Stimulated activated CD4-positive, alpha-beta T cell treated with anti-CD3 and anti-CD28 coated beads, Interleukin-1b, Interleukin-23, amount 100 ng/mL, for 4 hours (primary cell): ENCODE measurements around the gene IFRD2.
"Not testable (repeated sequence)": the region's sequence is repeated elsewhere in the genome, so short reads cannot be mapped to it uniquely, and the experiment has no call there.

Source experiments
- DNase-seq, 2 donors: peaks; one replicate each; pipeline ENCODE4 v3.0.0-alpha.2; 2020; ENCODE audit warnings: low read depth in 2 of 2

IFRD2 gene

GRCh38 chr3:50324351-50325112 lies 32.3 kb upstream of the IFRD2 start:
- peak in 1 of 2 donors; percentile 62 for DNase-seq

DNA sequence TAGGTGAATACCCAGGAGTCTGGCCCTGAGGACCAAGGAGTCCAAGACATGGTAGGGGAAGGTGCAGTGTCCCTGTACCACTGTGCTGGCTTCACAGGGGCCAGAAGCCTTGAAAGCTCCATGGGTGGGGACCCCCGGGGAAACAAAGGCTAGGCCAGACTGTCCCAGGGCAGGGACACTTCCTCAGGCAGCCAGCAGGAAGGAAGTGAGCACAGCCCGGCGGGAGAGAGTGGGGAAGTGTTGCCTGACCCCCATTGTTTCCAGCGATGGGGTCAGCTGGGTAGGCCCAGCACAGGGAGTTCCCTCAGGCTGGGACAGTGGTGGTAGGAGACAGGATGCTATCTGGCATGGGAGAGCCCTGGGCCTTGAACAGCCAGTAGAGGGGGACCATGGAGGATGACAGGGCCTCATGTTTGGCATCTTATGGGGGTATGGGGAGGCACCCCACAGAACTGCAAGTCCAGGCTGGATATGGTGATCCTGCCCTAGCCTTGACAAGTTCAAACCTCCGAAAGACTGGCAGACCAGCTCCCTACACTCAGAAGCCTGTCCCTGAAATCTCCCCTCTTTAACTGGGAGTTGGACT lies 31.5 kb upstream of the IFRD2 start:
- no peak for DNase-seq

DNA sequence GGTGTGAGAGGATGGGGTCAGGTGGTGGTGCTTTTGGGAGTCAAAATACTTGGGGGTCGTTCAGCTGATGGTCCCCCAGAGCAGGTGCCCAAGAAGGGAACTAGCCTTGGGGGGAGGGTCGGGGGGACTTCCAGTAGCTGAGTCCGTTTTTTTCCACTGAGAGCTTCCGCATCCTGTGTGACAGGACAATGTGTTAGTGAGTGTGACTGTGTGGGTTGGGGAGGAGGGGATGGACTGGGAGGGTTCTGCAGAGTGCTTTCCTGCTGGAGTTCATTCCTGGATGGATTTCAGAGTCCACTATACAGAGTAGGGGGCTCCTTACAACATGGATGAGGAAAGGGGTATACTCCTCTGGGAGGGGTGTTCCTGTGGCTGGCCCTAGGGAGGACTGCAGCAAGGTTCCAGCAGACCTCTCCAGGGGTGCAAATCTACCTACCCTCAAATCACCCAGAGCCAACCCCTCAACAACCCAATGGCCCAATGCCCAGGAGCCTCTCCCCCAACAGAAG lies 30.9 kb upstream of the IFRD2 start:
- DNase-seq, result no peak

DNA sequence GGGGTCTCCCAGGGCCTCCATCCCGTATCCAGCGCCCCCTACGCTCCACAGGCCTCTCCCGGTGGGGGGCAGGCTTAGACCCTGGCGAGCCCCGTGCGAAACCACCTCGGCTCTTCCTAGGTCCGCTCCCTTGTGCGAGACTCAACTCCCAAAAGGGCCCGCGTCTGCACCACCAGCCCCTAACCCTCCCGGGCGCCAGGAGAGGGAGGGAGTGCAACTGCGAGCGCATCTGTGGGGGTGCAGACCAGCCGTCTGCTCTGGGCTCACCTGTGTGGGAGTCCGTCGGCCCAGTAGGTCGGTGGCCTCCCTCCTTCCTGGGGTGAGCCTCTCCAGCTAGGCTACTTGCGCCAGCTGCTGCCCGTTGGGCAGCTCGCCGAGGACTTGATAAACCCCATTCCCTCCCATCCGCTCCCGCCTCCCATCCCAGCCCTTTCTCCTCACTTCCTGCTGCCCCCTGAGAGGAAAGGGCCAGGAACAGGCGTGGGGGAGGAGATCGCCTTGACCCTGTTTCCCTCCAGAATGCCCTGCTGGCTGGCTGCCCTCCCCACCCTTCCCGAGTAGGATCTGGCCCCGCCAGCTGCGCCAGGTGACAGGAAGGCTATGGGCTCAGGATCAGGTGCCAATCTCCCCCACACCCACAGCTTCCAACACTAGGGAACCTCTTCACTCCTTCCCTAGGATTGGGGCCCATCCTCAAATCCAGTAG lies 30.3 kb upstream of the IFRD2 start, which contains the start of gene HYAL2:
HYAL2 (minus strand) TSS at position 360 of the 706 bp plus-strand sequence. CDS start 2,256 bp downstream, outside the sequence.
- DNase-seq, result no peak

GRCh38 chr3:50322115-50322385 lies 29.8 kb upstream of the IFRD2 start:
- no peak for DNase-seq

DNA sequence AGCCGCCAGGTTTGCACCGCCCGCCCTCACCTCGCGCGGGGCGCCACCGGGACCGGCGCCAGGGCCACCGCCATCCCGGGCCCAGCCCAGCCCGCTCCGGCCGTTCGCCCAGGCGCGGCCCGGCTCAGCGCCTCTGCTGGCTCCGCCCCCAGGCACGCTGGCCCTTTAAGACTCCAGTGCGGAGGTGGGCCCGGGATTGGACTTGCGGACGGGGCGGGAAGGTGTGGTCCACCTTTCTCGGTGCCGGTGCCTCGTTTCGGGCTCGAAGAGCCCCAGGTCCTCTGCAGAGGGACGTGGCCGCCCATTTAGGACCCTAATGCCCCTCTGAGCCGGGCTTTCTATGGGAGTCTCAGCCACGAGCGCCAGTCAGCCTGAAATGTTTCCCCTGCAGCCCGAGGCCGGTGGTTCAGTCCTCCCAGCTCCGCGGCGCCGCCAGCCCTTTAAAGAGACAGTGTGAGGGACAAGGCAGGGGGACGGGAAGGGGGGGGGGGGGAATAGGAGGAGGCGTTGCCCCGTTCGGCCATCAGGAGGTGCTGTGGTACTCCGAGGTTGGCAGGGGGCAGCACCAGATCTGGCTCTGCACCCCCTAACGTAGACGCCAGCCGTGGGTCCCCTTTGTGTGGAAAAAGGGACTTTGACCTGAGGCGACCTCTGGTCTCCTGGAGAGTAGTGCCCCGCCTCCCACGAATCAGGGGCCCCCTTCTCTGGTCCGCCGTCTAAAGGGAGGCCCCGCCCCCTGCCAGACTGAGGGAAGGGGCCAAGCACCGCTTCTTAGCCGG lies 29.3 kb upstream of the IFRD2 start:
- DNase-seq, result peak; percentile 68 to 75

GRCh38 chr3:50320853-50321335 lies 28.7 kb upstream of the IFRD2 start:
- DNase-seq, result peak; percentile 54 to 63

GRCh38 chr3:50319894-50320625 lies 27.8 kb upstream of the IFRD2 start:
- no peak for DNase-seq

- no peak for DNase-seq
These were observed 27.1 kb upstream of the IFRD2 start for GRCh38 chr3:50319181-50319893.

DNA sequence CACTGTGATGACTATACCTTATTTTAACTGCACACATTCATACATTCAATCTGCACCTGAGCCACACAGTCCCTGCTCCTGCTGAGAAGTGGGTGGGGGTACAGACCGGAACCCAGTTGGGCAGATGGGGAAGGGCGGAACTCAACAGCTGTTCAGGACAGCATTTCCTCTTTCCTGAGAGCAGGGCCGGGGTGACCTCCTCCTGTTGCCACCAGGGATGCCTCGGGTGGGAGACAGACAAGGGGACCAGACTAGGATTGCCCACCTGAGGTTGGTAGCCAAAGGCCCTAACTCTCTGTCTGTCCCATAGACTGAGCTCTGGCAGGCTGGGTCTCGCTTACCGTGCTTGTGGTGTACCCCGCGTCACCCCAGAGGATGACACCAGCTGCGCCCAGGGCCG lies 26.4 kb upstream of the IFRD2 start:
- DNase-seq, result no peak

DNA sequence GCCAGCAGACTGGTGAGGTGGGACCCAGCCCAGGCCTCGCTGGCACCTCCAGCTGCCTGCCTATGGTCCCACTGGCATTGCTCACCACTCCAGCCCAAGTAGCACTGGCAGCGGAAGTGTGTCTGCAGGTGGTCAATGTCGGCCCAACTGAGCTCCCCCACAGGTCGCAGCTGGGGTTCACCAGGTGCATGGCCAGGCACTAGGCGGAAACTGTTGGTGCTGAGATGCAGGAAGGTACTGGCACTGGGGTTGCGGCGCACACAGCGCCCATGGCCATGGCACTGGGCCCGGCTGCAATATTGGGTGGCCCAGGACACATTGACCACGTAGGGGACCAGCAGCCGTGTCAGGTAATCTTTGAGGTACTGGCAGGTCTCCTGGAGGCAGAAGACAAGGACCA lies 25.9 kb upstream of the IFRD2 start:
- no peak for DNase-seq

DNA sequence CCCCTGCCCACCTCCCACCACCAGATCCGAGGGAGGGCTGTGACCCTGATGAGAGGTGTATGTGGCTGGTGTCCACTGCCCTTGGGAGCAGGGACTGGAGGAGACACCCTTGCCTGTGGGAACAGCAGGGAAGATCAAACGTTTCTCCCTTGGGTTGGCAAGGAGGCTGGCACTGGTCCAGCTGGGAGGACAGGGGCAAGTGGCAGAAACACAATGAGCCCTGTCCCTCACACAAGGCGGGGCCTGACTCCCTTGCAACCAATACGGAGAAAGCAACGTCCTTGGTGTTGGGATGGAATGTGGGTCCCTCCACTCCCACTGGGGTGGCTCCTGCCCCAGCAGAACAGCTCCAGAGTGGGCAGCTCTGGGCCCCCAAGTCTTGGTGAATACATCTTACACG lies 25.1 kb upstream of the IFRD2 start:
- DNase-seq, result no peak

DNA sequence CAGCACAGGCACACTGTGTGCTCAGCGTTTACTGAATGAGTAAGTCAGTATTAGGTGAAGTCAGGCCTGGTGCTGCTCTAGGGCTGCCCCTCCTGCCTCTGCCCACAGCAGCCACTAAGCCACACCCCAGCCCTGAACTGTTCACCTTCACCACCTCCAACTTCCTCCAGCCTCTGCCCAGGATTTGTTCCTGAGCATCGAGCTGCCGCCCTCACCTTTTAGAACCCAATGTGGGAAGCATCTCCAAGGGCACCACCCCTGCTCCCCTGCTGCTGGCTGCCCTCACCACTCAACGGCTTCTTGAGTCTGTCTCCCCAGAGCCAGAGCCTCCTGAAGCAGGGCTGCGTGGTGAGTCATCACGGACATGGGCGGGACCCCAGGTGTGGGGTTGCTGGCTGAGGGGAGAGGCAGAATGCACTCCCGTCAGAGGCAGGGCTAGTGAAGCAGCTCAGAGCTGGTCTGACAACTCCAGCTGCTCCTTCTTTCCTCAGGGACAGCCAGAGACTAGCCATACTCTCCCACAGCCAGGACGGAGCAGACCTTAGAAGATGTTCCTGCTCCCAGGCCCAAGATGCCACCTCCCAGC lies 24.5 kb upstream of the IFRD2 start:
- DNase-seq, result peak in 1 of 2 donors; percentile 54

DNA sequence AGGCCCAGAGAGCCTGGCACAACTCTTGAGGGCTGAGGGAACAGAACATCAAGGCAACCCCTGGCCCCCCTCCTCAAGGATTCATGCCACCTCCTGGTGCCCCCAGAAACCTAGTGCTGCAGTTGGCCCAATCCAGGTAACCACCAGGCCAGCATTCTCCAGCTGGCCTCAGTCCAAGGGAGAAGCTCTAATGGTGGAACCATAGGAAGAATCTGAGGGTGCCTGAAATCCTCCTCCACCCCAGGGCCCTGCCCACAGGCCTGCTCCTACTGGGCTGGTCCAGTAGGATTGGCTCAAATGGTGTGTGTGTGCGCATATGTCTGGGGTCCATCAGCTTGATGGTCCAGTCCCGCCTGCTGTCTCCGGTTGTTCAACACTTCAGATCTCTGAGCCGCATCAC lies 22.6 kb upstream of the IFRD2 start:
- DNase-seq, result no peak

- no peak for DNase-seq
These were observed 22.1 kb upstream of the IFRD2 start for GRCh38 chr3:50314342-50314741.

GRCh38 chr3:50312041-50312440 lies 19.8 kb upstream of the IFRD2 start:
- DNase-seq, result not testable (repeated sequence)

GRCh38 chr3:50304601-50305000 lies 12.4 kb upstream of the IFRD2 start:
- no peak for DNase-seq

DNA sequence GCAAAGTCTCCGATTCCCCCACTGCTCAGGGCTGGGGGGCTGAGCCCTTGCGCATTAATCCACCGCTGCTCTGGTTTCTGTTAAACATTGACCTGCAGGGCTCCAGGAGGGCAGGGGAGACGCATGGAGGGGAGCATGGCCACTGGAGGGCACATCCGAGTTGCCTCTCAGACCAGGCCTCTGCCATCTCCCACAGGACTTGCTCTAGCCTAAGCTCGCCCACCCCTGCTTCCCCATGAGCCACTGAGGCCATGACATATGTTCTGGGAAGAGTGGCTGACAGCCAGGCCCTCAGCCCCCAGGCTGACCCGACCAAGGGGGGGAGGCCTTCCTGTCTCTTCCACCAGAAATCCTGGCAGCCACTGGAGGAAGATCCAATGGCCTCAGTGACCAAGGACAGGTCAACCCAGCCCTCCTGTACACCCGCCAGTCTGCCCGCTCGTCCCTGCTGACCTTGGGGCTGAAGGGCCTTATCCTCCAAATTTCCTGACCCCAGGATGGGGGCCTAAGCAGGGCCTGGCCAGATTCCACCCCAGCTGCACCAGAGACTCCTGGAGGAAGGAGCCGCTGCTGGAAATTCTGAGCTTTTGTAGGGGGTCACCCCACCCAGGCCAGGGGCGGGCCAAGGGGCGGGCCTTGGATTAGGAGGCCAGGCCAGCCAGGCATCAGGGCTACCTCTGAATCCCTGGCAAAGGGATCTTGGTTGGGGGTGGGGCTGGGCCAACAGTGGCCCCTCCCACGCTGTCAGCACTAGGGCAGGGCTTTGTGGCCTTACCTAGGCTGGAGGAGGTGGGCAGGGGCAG lies 11.0 kb upstream of the IFRD2 start, which contains the start of gene HYAL1:
HYAL1 (minus strand) TSS at position 562 of the 803 bp plus-strand sequence. CDS start 618 bp downstream, outside the sequence.
- DNase-seq, result no peak
